HG03354 (cell line): Measurements from ENCODE around the gene TRIM75.
"Not testable (repeated sequence)": the region's sequence is repeated elsewhere in the genome, so short reads cannot be mapped to it uniquely, and the experiment has no call there.

Experiments
- ATAC-seq: cut with Tn5 transposase; IDR thresholded peaks from one replicate; pipeline ENCODE4 v1.9.1; 2021; ENCODE audit warnings: mild to moderate bottlenecking; ENCODE audit not compliant: unreplicated experiment, poor library complexity, severe bottlenecking

Gene TRIM75

DNA sequence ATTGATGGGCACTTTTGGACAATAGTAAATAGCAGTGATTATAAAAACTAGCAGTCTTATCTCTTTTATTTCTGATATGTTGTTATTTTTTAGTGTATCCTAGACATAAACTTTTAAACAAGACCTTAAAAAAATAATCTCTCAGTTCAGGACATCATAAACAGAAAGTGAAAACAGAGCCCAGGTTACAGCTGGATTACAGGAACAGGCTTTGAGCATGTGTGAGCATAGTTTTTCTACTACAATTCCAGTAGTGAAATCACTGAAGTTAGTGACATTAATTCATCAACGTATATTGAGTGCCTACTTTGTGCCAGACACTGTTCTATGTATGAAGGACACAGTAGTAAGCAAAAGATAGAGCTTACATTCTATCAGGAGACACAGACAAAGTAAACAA, 16.9 kb downstream of the TRIM75 start:
- no peak for ATAC-seq

DNA sequence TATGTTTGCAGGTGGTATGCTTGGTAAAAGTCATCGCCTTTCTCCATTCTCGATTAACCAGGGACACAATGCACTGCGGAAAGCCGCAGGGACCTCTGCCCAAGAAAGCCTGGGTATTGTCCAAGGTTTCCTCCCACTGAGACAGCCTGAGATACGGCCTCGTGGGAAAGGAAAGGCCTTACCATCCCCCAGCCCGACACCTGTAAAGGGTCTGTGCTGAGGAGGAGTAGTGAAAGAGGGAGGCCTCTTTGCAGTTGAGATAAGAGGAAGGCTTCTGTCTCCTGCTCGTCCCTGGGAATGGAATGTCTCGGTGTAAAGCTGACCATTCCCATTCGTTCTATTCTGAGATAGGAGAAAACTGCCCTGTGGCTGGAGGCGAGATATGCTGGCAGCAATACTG, 19.7 kb downstream of the TRIM75 start:
- ATAC-seq = not testable (repeated sequence)

DNA sequence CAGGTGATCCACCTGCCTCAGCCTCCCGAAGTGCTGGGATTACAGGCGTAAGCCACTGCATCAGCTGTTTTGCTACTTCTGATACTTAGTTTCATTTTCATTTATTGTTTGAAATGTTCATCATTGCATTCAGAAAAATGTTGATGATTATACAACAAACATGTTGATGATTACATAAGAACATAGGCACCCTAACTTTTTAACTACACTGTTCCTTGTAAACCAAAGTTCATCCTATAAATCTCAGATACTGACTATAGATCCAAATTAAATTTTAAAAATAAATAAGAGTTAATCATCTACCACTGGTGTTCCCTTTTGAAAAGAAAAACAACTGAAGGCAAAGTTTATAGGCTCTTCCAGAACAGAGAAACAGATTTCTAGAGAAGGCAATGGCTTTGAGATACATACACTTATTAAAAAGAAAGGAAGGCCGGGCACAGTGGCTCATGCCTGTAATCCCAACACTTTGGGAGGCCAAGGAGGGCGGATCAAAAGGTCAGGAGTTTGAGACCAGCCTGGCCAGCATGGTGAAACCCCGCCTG, 23.4 kb downstream of the TRIM75 start:
- no peak for ATAC-seq

- ATAC-seq = no peak
Measured at GRCh38 chr4:165079476-165079875, 25.8 kb downstream of the TRIM75 start.

- not testable (repeated sequence) for ATAC-seq
Measured at GRCh38 chr4:165084787-165085186, 31.1 kb downstream of the TRIM75 start.

- ATAC-seq = no peak
Measured at GRCh38 chr4:165085946-165086345, 32.3 kb downstream of the TRIM75 start.

GRCh38 chr4:165088366-165088765, 34.7 kb downstream of the TRIM75 start:
- no peak for ATAC-seq

DNA sequence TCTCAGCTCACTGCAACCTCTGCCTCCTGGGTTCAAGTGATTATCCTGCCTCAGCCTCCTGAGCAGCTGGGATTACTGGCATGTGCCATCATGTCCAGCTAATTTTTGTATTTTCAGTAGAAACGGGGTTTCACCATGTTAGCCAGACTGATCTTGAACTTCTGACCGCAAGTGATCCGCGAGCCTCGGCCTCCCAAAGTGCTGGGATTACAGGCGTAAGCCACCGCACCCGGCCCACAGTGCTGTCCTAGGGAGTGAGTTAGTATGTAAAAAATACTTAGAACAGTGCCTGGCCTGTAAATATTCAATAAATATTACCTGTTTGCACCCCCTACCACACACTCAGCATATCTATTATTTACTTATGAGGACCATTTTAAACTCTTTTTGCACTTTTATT, 38.5 kb downstream of the TRIM75 start:
- ATAC-seq = not testable (repeated sequence)

- ATAC-seq = no peak
Measured at GRCh38 chr4:165094873-165095272, 41.2 kb downstream of the TRIM75 start.

DNA sequence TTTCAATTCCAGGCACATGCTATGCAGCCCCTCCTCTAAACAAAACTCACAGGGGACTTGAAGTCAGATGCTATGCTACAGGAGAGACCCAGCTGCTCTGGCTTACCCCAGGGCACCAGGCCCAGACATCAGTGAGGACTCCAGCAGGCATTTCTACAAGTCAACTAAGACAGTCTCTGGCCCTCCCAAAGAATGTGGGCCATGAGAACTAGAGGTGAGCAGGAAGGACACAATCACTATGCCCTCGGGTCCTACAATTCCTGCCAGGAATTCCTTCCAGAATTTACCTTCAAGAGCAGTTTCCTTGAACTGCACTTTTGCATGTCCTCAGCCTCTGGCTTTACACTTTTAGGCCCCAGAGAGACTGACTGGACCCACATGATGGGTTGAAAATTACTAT, 41.6 kb downstream of the TRIM75 start:
- ATAC-seq = no peak

- no peak for ATAC-seq
Measured at GRCh38 chr4:165096776-165097175, 43.1 kb downstream of the TRIM75 start.

DNA sequence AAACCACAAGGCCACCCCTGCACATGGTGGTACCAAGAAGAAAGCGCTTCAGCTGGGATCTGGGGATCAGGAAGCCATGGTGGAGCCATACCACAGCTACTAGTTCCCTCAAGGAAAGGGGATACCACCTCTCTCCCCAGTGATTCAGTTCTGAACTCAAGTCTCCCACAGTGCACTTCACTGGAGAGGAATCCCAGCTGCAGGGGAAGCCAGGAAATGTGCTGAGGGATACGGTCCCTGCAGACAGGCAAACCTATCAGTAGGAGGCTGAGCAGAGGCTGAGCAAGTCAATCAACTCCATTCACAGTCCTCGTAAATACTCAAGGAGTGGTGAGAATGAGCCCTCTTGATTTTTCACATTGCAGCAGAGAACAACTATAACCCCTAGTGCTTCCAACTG, 48.0 kb downstream of the TRIM75 start:
- no peak for ATAC-seq

- ATAC-seq = no peak
Measured at GRCh38 chr4:165106518-165106917, 52.9 kb downstream of the TRIM75 start.
